ENCODE measurements around the gene EDIL3.

Gene EDIL3

GRCh38 chr5:84273517-84273883 lies 111.2 kb downstream of the EDIL3 start:
- intact Hi-C loops (cut with DNase I), result loop anchor here (10.0 kb wide), 1 partner anchor 101 kb away; no protein-coding TSS in a partner anchor

GRCh38 chr5:84272771-84273516 lies 111.7 kb downstream of the EDIL3 start:
- intact Hi-C loops (cut with DNase I), result loop anchor here (10.0 kb wide), 1 partner anchor 102 kb away; no protein-coding TSS in a partner anchor
- no peak for DNase-seq

More at GRCh38 chr5:84273517-84273883, 111.2 kb downstream of the EDIL3 start:
- DNase-seq, result no peak

- DNase-seq, result no peak
- intact Hi-C loops (cut with DNase I), result no loop called here
Observed at GRCh38 chr5:84265739-84266550, 118.7 kb downstream of the EDIL3 start.

- intact Hi-C loops (cut with DNase I), result no loop called here
- DNase-seq, result no peak
Observed at GRCh38 chr5:84265130-84265529, 119.5 kb downstream of the EDIL3 start.

- intact Hi-C loops (cut with DNase I), result no loop called here
- DNase-seq, result no peak
Observed at GRCh38 chr5:84260939-84261338, 123.7 kb downstream of the EDIL3 start.

GRCh38 chr5:84260140-84260539 lies 124.5 kb downstream of the EDIL3 start:
- DNase-seq, result no peak
- intact Hi-C loops (cut with DNase I), result no loop called here

GRCh38 chr5:84259283-84260045 lies 125.2 kb downstream of the EDIL3 start:
- no peak for DNase-seq
- intact Hi-C loops (cut with DNase I), result no loop called here

GRCh38 chr5:84257061-84257460 lies 127.6 kb downstream of the EDIL3 start:
- intact Hi-C loops (cut with DNase I), result no loop called here
- DNase-seq, result no peak

- intact Hi-C loops (cut with DNase I), result no loop called here
- no peak for DNase-seq
Observed at GRCh38 chr5:84255315-84255714, 129.4 kb downstream of the EDIL3 start.

GRCh38 chr5:84253946-84254345 lies 130.7 kb downstream of the EDIL3 start:
- intact Hi-C loops (cut with DNase I), result no loop called here
- no peak for DNase-seq

- intact Hi-C loops (cut with DNase I), result no loop called here
Observed at GRCh38 chr5:84251503-84251902, 133.2 kb downstream of the EDIL3 start.

GRCh38 chr5:84249918-84250630 lies 134.6 kb downstream of the EDIL3 start:
- intact Hi-C loops (cut with DNase I), result no loop called here

More at GRCh38 chr5:84251503-84251902, 133.2 kb downstream of the EDIL3 start:
- no peak for DNase-seq

GRCh38 chr5:84248013-84248412 lies 136.7 kb downstream of the EDIL3 start:
- DNase-seq, result no peak
- intact Hi-C loops (cut with DNase I), result no loop called here

More at GRCh38 chr5:84249918-84250630, 134.6 kb downstream of the EDIL3 start:
- DNase-seq, result peak in 1 of 10 donors; percentile 54

- intact Hi-C loops (cut with DNase I), result no loop called here
- no peak for DNase-seq
Observed at GRCh38 chr5:84242286-84242685, 142.4 kb downstream of the EDIL3 start.

- no peak for DNase-seq
- intact Hi-C loops (cut with DNase I), result no loop called here
Observed at GRCh38 chr5:84239494-84239893, 145.2 kb downstream of the EDIL3 start.

- intact Hi-C loops (cut with DNase I), result no loop called here
Observed at GRCh38 chr5:84237126-84237525, 147.6 kb downstream of the EDIL3 start.

GRCh38 chr5:84231433-84231832 lies 153.2 kb downstream of the EDIL3 start:
- no peak for DNase-seq
- intact Hi-C loops (cut with DNase I), result no loop called here

More at GRCh38 chr5:84237126-84237525, 147.6 kb downstream of the EDIL3 start:
- DNase-seq, result no peak

GRCh38 chr5:84229045-84229444 lies 155.6 kb downstream of the EDIL3 start:
- intact Hi-C loops (cut with DNase I), result no loop called here
- no peak for DNase-seq

GRCh38 chr5:84228266-84228665 lies 156.4 kb downstream of the EDIL3 start:
- DNase-seq, result no peak
- intact Hi-C loops (cut with DNase I), result no loop called here

- intact Hi-C loops (cut with DNase I), result no loop called here
Observed at GRCh38 chr5:84227236-84227635, 157.4 kb downstream of the EDIL3 start.

More at GRCh38 chr5:84227236-84227635, 157.4 kb downstream of the EDIL3 start:
- DNase-seq, result no peak

All from posterior cingulate gyrus (tissue), 11 donors.